Testis (tissue), 2 donors: Measurements from ENCODE around the gene SLC5A6.

Experiments used
- POLR2A ChIP-seq: fragments of 450-650 bp; IDR thresholded peaks from one replicate; pipeline ENCODE4 v1.6.1; 2017; ENCODE audit warnings: antibody characterized with exemption, mild to moderate bottlenecking, moderate library complexity
- TF ChIP-seq, protein P1 (sequence below), 3 experiments: fragments of 450-650 bp in 2 of 3; fragments of 200-600 bp in 1 of 3; sonication (generic) in 1 of 3; IDR thresholded peaks; one replicate each; pipeline ENCODE4 v1.5.1; 2016 to 2019; ENCODE audit warnings: antibody characterized with exemption in 3 of 3, mild to moderate bottlenecking in 2 of 3, moderate library complexity in 1 of 3

DNA sequence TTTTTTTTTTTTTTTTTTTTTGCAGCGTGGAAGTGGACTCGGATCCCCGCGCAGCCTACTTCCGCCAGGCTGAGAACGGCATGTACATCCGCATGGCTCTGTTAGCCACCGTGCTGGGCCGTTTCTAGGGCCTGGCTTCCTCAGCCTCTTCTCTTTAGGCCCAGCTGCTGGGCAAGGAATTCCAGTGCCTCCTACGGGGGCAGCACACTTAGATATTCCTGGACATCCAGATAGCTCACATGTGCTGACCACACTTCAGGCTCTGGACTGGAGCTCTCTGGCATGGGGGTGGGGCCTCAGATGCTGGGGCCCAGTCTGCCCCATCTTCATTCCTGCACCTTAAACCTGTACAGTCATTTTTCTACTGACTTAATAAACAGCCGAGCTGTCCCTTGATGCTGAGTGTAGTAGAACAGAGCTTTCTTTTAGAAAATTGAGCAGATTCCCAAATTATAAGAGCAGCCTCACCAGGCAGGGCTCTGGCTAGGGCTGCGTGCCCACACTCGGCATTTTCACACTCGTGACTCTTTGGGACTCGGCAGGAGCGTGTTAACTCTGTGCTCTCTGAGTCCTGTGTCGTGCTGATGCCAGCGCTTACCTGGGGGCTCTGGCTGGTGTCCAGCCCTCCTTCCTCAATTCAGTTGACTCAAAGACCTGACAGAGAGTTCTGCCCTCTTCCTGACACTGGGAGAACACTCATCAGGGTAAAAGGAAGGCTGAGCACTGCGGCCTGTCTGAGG lies 31.5 kb upstream of the SLC5A6 start:
- TF ChIP-seq, protein P1, sequence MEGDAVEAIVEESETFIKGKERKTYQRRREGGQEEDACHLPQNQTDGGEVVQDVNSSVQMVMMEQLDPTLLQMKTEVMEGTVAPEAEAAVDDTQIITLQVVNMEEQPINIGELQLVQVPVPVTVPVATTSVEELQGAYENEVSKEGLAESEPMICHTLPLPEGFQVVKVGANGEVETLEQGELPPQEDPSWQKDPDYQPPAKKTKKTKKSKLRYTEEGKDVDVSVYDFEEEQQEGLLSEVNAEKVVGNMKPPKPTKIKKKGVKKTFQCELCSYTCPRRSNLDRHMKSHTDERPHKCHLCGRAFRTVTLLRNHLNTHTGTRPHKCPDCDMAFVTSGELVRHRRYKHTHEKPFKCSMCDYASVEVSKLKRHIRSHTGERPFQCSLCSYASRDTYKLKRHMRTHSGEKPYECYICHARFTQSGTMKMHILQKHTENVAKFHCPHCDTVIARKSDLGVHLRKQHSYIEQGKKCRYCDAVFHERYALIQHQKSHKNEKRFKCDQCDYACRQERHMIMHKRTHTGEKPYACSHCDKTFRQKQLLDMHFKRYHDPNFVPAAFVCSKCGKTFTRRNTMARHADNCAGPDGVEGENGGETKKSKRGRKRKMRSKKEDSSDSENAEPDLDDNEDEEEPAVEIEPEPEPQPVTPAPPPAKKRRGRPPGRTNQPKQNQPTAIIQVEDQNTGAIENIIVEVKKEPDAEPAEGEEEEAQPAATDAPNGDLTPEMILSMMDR (IDR thresholded peaks at IDR 0.05) = no peak
- no peak for TF ChIP-seq POLR2A
